ENCODE results near the gene PLXNA1.

DNA sequence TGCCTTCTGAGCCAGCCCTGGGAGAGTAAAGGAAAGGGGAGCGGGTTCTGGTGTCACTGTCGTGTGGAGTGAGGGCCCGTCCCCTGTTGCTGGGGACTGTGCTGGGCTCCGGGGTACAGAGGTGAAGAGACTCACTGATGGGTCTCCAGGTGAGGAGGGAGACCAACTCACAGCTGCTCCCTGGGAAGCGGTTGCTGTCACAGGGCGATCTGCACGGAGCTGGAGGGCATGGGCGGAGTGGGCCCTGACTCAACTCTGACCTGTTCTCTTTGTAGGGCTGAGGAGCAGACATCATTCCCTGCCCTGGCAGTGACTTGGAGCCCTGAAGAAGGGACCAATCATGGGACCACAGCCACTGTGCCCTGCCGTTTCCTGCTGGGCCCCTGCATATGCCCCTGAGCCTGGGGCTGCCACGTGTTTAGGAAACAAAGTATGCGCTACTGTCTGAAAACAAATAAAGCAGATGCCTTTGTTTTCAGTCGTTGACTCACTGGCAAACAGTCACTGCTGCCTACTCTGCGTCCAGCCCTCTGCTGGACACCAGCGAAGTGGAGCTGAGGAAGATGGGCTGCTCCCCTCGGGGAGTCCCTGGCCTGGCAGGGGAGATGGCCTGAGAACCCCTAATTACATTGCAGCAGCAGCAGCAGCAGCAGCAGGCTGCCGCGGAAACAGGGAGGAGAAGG lies 22.9 kb upstream of the PLXNA1 start:
- TF ChIP-seq POLR2A (IDR thresholded peaks at IDR 0.05; ENCODE audit: low read depth, low read length) = no peak
- no peak for TF ChIP-seq POLR2AphosphoS5 (IDR thresholded peaks at IDR 0.05; ENCODE audit: low read depth, low read length)
- no peak for TF ChIP-seq PAX5 (IDR thresholded peaks at IDR 0.05; ENCODE audit: insufficient read depth, low read length, severe bottlenecking)
- no peak for TF ChIP-seq TAF1 (IDR thresholded peaks at IDR 0.05; ENCODE audit: low read depth, low read length)
- no peak for TF ChIP-seq SPI1 (IDR thresholded peaks at IDR 0.05; ENCODE audit: low read depth, low read length)
- no peak for TF ChIP-seq POU2F2 (IDR thresholded peaks at IDR 0.05; ENCODE audit: low read depth, low read length)

All from GM12891 (cell line).